Purkinje cell (primary cell): ENCODE data around the gene ZNF708. TPM values are rescaled to one million over a fixed set of nuclear protein-coding genes. Genes with fewer than 3 reads are reported as not detected.

Source experiments
- polyA plus RNA-seq: library from polyadenylated mRNA; unstranded; fragments of >200 nt; fragmentation: Nextera tagmentation; gene quantifications from 2 replicates; pipeline ENCODE4 v1.2.1, GENCODE V29; 2014

ZNF708 gene
- 3.6 and 6.7 TPM in 2 replicates for polyA plus RNA-seq

DNA sequence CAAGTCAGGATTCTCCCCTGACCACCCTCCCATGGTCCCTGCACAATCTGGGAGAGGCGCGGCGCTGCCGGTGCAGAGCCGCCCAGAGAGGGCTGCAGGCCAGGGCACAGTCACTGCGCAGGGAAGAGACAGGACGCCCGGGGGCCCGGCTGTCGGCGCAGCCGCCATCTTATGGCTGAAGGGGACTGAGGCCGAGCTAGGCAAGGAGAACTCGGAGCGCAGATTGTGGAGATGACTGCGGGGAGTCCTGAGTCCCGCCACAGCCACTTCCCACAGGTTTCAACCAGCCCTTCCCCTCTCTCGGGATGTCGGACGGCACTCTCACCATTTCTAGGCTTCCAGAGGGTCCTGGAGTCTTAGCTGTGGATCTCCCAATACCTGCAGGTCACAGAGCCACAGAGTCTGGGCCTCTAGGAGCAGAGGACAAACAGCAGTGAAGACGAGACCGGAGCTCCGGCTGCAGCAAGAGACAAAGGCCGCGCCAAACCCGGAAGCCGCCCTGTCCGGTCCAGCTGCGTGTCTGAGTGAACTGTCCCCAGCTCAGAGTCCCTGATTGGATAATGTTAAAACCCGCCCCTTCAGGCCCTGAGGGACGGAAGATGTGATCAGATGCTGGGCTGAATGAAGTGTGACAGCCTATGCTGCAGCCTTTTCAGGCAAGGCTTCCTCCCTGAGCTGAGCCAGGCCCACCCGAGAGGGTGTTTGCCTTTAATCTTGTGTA lies at the start of gene ZNF708:
Gene ZNF708, minus strand, starts transcription at position 526 of the 721 bp plus-strand sequence. Its CDS starts 198 bp downstream, at position 328.

DNA sequence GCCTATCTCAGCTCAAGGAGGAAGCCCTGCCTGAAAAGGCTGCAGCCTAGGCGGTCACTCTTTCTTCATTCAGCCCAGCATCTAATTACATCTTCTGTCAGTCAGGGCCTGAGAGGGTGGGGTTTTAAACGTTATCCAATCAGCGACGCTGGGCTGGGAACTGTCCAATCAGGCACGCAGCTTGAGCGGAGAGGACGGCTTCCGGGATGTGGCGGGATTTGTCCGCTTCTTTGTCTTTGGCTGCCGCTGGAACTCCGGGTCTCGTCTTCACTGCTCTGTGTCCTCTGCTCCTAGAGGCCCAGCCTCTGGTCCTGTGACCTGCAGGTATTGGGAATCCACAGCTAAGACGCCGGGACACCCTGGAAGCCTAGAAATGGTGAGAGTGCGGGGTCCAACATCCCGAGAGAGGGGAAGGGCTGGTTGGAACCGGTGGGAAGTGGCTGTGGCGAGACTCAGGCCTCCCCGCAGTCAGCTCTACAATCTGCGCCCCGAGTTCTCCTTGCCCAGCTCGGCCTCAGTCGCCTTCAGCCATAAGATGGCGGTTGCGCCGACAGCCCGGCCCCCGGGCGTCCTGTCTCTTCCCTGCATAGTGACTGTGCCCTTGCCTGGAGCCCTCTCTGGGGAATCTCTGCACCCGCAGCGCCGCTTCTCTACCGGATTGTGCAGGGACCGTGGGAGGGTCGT lies 29.7 kb upstream of the ZNF708 start, which contains the start of gene ZNF738:
Gene ZNF738, plus strand, starts transcription at position 233 of the 684 bp plus-strand sequence. Its CDS starts 141 bp downstream, at position 374.

Other genes with a start within 250 kb of the ZNF708 start
- 14.6 and 25.1 TPM in 2 replicates for gene ZNF714, start 247.2 kb downstream of the ZNF708 start, polyA plus RNA-seq
- gene ZNF431, start 187.4 kb downstream of the ZNF708 start, polyA plus RNA-seq, result 4.5 and 5.4 TPM in 2 replicates
- 13.8 and 14.8 TPM in 2 replicates for gene ZNF738, start 29.6 kb upstream of the ZNF708 start, polyA plus RNA-seq
- 43.5 and 43.6 TPM in 2 replicates for gene ZNF493, start 67.7 kb upstream of the ZNF708 start, polyA plus RNA-seq
- 12.2 and 15.7 TPM in 2 replicates for gene ZNF429, start 176.2 kb upstream of the ZNF708 start, polyA plus RNA-seq